Fibroblast of skin of back (primary cell): ENCODE measurements around the gene ARL8B.
A peak's percentile ranks its signal among the peaks of the same experiment; 100 is the strongest.

Experiments
- DNase-seq: peaks from one replicate; pipeline ENCODE4 v3.0.0-alpha.2; 2013

Gene ARL8B

DNA sequence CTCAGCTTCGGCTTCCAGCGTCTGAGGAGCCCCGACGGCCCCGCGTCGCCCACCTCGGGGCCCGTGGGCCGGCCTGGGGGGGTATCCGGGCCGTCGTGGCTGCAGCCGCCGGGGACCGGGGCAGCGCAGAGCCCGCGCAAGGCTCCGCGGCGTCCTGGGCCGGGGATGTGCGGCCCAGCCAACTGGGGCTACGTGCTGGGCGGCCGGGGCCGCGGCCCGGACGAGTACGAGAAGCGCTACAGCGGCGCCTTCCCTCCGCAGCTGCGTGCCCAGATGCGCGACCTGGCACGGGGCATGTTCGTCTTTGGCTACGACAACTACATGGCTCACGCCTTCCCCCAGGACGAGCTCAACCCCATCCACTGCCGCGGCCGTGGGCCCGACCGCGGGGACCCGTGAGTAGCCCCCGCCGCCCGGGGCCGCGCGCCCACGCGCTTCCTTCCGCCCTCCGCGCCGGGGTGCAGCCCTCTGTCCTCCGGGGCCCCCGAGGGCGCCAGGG lies 65.9 kb downstream of the ARL8B start:
- DNase-seq: peak; percentile 46

DNA sequence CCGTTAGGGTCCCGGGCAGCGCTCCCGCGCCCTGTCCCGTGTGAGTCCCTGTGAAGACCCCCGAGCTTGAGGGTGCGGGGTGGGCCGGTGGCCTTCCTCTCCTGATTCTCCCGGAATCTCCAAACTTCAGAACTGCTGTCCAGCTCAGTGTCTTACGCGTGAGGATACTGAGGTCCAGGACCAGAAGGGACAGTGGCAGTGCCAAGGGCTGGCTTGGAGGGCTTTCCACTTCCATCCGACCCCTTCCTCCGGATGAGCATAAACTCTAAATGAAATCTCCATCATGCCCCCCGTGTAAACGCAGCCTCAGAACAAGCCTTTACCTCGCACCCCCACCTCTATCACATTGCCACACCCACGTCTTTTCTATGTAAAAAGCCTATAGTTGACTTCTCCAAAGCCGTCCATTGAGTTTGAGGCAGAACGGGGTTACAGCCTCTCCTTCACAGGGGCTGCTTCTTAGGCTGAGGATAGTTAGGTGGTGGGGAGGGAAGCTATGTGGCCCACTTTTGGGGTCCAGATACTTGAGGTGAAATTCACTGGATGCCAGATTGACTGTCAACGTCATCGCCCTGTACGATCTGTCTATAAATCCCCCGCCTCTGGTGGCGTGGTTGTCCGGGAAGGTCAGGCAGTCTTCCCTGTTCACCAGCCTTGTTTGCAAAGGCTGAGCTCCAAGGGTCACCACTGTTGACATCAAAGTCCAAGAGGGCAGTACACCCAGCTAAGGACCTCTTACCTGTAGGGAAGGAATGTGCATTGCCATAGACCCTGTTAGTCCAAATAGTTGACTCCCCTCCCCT lies 66.5 kb downstream of the ARL8B start:
- DNase-seq: peak; percentile 25

DNA sequence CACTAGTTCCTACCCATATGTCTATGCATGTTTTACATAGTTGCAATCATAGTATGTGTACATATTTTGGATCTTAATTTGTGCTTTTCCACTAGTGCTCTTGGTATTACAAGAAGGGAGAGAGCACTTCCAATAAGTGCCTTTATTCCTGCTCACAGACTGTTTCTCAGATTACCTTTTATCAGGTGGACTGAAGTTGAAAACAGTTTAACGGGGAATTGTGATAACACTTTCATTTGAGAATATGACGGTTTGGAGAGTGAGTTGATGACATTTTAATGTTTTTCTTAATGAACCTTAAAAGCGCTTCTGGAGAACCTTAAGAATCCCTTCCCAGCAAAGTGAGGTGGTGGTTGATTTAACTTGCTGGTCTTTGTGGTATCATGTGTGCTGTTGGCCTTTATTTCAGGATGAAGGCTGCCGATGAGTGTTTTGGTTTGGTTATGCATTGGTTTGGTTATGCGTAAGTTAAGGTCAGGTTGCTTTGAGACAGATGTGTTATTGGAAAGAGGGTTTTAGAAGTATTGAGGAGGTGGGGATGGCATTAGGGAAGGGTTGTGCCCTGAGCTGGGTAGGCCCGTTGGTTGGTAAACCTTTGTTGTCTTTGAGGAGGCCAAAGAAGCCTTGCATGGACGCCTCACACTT lies 68.2 kb downstream of the ARL8B start:
- no peak for DNase-seq

DNA sequence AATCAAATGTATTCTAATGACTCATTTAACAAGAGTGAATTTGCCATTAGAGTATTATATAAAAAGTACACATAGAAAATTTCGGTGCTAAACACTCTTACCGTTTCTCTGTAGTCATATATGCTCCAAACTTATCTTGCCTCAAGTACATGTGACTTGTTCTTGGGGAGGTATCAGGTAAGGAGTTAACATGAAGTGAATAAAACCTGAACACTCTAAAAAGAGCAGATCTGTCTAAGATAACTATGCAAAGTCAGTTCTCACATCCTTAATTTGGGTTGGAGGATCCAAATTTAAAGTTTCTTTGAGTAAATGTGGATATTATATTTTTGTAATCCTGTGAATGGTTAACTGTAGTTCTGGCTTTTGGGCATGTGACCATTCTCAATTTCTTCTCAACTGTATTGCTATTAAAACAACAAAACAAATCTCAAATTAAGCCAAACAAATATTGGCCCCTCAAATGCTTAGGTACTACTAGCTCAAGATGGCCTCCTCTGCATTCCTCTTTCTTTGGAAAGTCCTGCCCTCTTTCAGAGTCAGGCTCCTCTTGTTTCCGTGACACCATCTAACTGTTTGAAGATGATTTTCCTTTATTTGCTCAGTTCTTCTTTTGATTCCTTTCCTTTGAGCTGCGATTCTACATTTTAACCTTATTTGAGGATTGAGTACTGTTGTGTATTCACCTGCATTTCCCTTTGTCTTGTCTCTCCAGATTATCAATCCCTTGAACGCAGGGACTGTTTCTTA lies 69.6 kb downstream of the ARL8B start:
- no peak for DNase-seq

DNA sequence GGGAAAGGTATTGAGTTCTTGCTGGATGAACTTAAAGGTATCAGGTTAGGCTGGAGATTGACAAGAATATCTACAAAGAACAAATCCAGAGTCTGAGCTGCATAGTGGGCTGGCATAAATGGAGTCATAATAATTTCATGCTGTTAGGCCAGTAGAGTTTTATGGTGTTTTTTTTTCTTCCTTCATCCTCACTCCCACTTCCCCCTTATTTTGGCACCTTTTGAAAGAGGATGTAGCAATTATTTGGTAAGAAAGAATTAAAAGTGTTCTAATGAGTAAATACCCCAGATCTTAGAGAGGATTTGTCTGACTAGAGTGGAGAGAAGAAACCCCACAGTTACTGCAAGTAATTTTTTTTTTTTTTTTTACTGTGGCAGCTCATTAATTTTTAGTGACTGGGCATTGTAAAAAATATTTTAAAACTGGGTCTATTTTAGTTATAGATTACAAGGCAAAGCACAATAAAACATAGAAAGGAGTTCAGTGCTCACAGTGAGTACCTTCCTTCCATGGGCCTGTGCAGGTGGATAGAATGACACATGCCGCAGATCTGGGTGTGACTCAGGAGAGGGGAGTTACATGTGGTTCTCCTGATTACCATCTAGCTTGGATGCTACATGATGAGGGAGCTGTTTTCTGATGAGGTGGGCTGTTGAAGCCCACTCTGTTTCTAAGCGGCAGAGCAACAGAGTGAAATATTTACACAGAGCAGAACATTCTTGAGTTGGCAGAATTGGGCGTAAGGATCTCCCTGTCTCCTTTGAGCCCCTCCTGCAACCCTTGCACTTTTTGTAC lies 70.7 kb downstream of the ARL8B start:
- DNase-seq: no peak

DNA sequence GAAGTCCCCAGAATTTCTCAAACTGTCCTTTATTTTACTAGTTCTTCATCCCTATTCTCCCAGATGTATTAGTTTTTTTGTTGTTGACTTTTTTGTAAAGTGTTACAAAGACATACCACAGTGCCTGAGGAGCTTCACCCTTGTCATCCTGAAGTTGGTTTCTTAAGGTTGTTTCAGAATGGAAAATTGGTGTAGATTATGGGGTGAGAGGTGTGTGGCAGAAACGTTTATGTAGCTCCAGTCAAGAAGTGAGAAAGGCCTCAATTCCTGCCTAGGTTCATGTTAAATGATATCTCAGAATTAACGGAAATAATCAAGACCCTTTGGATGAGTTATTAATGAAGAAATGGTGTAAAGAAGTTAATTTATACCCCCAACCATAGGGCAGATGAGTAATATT lies 72.2 kb downstream of the ARL8B start:
- DNase-seq: no peak

DNA sequence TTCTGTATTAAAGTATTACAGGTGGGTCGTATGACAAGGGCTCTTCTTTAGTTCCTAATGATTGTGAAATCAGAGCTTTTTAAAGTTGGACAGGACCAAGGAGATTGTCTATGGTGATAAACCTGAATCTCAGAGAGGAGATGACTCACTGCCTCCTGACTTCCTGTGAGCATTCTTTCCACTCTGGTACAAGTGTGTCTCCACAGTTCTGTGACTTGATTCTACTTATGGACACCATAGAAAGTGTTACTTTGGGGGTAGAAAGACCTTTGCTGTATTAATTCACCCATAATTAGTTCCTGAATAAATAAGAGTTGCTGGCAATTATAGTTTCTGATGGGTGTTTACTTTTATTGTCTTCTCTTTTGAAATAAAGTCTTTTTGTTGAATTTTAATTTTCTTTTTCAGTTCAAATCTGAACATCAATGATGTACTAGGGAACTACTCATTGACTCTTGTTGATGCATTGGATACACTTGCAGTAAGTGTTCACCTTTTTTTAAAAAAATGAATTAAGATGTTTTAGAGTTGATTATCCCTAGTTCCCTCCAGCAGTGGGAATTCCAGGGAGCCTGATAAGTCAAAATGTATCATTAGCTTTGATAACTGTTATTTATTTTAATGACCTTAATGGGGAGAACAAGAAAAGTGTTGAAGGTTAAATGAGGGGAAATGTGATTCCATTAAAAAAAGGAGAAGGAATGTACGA lies 72.9 kb downstream of the ARL8B start:
- peak; percentile 71 for DNase-seq

DNA sequence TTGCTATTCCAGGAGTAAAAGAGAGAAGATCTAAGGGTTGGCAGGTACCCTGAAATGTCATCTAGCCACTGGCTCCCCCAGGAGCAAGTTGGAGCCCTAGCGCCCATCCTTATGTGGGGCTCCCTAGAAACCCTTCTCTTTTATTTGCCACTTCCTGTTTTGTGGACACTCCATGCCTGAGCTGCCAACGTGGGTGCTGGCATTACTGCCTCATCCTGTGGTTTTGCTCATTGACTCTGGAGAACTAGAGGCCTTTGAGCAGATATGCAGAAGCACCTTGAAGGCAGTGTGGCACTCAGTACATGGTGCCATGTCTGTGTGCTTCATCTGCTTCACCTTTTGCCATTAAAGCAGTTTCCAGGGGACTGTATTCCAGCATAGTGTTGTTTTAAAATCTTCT lies 73.5 kb downstream of the ARL8B start:
- DNase-seq: peak; percentile 14

DNA sequence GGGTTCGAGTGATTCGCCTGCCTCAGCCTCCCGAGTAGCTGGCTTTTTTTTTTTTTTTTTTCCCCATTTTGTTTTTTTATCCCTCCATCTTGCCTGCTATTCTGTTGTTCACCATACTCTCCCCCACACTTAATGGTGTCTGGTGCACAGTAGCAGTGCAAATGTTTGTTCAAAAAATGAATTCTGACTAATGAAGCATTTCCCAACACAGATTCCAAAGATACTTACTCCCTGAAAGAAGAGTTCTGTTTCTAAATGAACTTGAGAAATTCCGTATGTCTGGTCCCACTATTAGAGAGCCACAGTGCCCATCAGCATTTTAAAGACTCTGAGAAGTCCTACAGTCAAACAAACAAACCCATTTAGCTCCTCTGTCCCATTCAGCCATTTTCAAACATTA lies 74.9 kb downstream of the ARL8B start:
- peak; percentile 54 for DNase-seq

DNA sequence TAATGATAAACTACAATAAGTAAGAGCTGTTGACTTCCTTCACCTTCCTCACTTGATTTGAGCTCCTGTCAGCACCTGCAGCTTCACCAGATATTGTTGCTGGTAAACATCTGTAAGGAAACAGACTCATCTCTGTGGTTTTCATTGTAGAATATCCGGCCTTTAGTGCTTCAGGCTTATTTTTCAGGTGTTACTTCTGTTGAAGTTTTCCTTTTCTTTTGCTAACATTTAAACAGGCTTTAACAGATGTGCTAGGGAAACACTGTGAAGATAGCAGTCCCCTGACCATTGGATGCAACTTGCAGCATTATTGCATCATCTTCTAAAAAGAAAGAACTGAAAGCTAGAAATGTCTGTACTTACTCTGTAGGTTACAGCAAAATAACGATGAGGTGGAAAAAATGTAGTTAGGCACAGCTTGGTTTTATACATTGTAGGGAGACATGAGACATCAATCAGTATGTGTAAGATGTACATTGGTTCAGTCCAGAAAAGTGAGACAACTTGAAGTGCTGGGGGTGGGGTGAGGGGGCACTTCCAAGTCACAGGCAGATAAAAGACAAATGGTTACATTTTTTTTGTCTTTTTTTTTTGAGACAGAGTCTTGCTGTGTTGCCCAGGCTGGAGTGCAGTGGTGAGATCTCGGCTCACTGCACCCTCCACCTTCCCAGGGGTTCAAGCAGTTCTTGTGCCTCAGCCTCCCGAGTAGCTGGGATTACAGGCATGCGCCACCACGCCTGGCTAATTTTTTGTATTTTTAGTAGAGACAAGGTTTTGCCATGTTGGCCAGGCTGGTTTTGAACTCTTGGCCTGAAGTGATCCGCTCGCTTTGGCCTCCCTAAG lies 75.6 kb downstream of the ARL8B start:
- peak; percentile 46 for DNase-seq

DNA sequence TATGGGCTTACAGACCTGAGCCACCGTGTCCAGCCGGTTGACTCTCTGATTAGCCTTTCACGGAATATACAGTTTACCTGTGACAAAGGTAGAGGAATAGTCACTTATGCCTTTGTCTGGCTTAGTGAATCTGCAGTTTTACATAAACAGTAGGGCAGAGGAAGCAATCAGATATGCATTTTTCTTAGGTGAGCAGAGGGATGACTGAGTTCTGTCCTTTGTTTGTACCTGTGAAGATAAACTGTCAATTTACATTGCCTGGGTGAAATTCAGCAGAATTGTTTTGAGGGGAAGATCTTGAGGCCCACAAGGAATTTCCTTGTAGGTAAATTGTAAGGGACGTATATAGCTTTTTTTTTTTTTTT lies 76.2 kb downstream of the ARL8B start:
- no peak for DNase-seq

DNA sequence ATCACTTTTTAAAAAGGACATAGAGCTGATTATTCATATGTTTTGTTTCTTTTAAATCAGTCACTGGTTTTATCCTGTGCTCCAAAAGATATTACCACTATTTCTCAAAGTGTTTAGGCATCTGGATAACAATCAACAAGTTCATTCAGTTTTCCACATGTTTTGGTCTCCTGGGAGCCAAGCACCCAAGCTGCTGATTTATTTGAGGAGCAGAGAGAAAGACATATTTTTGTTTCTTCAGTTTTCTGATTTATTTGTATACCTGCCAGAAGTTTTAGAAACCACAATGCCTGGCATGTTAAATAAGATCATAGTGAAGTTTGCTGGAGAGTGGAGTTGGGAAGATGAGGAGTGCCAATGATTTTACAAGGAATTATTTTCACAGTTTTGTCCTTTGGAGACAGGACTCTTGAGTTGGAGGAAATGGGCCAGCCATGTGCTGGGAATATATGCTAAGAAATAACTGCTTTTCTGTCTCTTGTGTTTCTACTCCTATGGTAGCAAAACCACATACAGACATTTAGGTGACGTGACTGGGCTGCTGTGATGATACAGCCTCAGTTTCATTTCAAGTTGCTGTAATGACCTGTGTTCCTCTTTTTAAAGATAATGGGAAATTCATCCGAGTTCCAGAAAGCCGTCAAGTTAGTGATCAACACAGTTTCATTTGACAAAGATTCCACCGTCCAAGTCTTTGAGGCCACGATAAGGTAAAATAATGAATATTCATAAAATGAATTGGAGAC lies 77.1 kb downstream of the ARL8B start:
- DNase-seq: no peak

DNA sequence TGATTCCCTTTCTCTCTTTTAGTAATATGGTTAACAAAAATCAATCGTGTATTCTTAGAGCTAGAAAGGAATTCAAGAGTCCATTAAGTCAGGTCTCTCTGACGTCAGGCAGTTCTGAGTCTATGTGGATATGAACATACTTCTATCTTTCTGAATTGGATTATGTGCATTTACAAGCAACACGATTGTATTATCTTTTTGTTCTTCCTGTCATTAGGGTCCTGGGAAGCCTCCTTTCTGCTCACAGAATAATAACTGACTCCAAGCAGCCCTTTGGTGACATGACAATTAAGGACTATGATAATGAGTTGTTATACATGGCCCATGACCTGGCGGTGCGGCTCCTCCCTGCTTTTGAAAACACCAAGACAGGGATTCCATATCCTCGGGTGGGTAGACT lies 79.4 kb downstream of the ARL8B start:
- no peak for DNase-seq

DNA sequence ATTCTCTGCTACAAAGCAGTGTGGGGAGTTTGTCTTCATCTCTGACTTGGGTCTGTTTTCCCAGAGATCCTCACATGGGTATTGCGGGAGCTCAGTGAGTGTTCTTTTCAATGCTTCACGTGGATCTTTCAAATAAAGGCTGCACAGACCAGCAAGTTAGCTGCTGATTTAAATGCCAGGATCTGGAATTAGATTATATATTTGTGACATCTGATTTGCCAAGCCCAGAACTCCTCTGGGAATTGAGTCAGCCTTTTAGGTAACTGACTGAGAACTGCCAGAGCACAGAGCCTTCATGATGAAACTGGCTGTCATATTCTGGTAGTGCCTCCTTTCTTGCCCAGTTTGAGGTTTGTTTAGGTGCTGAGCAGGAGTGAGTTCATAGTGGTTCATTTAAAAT lies 80.1 kb downstream of the ARL8B start:
- DNase-seq: peak; percentile 72

DNA sequence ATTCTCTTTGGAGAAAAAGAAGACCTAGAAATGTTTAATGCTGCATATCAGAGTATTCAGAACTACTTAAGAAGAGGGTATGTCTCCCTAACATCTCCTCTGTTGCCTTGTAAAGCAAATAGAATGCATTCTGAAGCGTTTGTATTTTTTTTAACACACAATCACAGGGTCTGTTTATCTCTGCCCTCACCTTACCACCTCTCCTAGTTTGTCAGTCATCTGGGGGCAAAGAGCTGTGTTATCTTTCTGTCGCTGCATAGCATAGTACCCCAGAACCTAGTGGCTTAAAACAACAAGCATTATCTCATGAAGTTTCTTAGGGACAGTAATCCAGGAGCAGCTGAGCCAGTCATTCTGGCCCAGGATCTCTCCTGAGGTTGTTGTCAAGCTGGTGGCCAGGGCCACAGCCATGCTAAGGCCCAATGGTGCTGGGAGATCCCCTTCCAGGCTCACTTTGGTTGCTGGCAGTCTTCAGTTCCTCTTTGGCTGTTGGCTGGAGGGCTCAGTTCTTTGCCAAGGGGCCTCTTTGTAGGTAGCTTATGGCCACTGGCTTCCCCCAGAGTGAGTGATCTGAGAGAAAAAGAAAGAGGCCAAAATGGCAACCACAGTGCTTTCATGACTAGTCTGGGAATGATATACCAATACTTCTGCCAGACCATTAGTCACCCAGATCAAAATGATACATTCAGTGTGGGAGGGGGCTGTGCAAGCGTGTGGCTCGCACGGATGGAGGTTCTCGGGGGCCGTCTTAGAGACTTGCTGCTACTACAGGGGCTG lies 83.3 kb downstream of the ARL8B start:
- no peak for DNase-seq

DNA sequence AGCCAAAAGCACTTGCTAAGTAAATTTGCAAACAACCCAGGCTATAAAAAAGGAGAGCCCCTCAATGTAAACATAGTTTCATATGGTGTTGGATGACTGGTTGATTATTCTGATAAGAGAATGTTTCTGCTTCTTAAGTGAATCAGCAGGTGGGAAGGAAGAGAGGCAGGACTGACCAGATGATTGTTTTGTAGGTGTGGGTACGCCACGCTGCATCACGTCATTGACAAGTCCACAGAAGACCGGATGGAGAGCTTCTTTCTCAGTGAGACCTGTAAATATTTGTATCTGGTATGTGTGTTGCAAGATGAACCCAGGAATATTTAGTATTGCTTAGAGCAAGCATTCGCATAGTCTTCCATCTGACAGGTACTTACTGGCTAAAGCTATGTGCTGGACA lies 88.8 kb downstream of the ARL8B start:
- DNase-seq: no peak

DNA sequence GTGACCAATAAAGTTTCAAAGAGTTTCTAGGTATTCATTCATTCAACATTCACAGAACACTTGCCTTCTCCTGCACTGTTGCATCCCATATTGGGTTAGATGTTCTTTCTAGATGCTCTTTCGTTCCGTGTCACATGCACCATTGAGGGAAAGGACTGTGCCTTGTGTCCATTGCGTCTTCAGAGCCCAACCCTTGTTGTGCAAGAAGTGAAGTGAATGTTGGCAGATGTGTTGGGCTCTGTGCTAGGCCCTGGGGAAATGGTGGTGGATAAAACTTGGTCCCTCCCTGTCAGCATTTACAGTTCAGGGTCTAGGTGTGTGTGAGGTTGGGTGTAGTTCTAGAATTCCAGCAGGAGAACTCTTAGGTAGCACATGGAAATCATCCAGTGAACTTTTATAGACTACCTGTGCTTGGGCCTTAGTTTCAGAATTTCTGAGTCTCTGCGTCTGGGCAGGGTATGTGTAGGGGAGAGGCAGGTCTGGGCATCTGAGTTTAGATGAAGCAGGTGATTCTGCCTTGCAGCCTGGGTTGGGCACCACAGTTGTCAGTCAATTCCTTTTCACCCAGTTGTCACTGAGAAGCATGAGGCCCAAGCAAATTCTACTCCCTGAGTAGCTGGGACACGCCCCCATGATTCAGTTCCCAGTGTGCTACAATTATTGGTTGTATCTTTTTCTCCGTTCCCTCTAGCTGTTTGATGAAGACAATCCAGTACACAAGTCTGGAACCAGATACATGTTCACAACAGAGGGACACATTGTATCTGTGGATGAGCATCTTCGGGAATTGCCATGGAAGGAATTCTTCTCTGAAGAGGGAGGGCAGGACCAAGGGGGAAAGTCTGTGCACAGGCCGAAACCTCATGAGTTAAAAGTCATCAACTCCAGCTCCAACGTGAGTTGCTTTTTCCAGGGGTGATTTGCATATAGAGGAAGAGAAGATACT lies 90.8 kb downstream of the ARL8B start:
- DNase-seq: no peak

DNA sequence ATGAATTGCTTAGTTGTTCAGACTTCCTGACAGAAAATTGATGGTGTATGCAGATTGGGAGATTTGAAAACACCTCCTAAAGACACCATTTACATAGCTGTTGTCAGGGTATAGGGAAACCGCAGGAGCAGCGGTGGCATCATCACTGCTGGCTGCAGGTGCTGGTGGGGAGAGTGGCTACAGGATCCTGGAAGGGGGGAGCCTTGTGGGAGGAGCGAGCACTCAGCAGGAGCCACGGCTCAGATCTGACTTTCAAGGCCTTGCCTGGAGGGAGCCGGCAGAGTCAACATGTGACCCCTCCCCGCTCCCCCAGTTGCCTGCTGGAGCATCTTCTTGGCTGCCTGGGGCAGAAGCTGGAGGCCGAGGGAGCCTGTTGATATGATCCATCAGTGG lies 91.5 kb downstream of the ARL8B start:
- DNase-seq: no peak
